ENCODE data around the gene CBFB.
"Not testable (repeated sequence)": the region's sequence is repeated elsewhere in the genome, so short reads cannot be mapped to it uniquely, and the experiment has no call there.

Gene CBFB

DNA sequence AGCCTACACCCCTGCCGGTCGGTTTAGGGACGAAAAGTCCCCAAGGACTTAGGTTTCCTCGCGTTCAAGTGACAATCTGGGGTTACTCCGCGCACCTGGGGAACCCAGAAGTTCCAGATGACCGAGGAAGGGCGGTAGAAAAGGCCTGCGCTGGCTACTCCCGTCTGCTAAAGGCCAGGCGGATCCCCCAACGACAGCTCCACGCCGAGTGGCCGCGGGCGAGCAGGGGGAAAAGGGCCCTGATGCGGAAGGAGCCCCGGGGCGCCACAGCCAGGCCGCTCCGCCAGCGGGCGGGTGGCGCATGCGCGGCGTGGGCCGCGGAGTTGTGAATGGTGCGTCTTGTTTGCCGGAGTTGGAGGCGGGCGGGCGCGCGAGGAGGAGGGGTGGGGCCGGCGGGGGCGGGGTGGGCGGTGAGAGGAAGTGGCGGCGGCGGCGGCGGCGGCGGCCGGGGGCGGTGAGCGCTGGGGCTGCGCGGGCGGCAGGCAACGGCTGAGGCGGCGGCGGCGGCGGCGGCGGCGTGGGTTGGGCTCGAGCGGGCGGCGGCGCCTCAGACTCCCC lies at the start of gene CBFB:
CBFB (plus strand) TSS at position 454 of the 558 bp plus-strand sequence. CDS start 259 bp downstream, outside the sequence.
- peak; percentile 49 for DNase-seq

DNA sequence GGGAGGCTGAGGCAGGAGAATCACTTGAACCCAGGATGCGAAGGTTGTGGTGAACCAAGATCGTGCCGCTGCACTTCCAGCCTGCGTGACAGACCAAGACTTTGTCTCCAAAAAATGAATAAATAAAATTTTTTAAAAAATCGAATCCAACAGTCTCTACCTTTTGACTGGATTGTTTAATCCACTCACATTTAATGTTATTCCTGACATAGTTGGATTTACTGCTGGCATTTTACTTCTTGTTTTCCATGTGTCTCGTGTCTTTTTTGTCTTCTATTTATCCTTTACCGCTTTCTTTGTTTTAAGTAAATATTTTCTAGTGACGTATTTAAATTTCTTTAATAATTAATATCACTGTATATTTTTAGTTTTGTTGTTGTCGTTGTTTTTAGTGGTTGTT lies 45.9 kb upstream of the CBFB start:
- DNase-seq = no peak

DNA sequence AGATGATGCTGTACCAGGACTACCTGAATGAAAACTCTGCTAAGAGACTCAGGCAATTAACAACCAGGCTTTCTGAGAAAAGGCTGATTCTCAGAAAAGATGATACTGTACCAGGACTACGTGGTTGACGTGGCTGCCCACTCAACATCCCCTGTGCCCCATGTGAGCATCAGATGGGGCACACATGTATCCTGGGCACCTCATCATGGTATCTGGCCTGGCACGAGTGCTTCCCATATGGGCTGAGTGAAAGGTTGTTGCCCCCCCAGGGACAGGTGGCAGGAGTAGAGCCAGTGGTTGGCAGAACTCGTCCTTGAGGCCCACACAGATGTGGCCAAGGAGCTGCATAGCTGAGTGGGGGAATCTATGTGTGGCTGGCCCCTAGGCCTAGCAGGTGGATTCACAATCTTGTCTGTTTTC lies 44.0 kb upstream of the CBFB start:
- DNase-seq = no peak

DNA sequence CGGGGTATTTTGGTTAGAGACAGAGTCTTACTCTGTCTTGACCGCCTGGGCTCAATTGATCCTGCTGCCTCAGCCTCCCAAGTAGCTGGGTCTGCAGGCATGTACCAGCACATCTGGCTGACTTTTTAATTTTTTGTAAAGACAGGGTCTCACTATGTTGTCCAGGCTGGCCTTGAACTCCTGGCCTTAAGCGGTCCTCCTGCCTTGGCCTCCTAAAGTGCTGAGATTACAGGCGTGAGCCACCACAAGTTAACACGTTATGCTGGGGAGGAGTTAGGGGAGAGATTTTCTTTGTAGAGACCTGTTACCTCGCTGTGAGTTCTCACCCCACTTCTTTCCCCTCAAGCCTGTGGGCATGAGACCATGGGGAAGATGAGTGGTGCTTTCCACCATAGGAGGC lies 42.4 kb upstream of the CBFB start:
- DNase-seq = no peak

DNA sequence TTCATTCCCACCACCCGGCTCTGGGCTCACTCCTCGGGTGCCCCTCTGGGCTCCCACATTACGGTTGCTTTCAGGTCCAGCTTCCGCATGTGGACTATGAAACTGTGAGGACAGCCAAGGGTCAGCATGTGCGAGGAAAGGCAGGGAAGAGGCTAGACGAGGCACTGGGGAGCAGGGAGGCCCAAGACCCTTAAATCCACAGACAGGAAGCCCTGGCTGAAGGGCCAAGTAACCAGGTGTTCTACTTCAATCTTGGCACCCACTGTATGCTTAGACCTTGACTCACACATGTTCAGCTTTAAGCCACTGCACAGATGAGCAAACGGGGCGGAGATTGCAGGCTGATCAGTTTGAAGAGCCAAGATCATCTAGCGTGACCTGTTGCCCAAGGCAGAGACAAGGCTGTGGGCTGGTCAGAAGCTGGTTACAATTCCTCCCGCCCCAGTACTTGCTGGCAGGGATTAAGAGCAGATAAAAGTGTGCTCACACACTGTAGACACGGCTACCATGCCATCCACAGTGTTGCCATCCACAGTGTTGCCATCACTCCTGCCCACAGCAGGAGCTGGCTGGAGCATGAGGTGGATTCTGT lies 40.7 kb upstream of the CBFB start, which contains the start of gene CES4A:
CES4A (plus strand) TSS at position 393 of the 592 bp plus-strand sequence; CDS start at position 577, 184 bp downstream.
- no peak for DNase-seq

DNA sequence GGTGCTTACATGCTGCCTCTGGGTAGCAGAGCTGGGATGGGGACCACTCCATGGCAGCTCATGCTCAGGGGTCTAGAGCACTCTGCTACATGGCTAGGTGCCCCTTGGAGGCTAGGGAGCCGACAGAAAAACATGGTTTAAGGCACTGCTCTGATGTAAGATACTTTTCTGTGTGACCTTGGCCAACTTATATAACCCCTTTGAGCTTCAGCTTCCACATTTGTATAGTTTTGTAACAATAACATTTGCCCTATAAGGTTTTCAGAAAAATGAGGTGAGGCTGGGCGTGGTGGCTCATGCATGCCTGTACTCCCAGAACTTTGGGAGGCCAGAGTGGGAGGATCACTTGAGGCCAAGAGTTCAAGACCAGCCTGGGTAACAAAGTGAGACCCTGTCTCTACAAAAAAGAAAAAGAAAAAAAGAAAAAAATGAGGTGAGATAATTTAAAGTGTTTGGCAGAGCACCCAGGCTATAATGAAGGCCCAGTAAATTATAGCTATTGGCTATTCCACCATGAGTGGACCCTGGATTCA lies 37.3 kb upstream of the CBFB start:
- DNase-seq = no peak

DNA sequence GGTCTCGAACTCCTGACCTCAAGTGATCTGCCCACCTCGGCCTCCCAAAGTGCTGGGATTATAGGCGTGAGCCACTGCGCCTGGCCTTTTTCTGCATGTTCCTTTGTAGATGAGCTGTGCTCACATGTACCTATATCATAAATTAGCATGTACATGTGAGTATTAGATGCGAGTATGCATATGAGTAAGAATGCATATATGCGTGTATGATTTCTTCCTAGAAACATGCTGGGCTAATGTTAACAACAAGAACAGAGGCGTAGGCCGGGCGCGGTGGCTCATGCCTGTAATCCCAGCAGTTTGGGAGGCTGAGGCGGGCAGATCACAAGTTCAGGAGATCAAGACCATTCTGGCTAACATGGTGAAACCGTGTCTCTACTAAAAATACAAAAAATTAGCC lies 35.4 kb upstream of the CBFB start:
- DNase-seq = not testable (repeated sequence)

DNA sequence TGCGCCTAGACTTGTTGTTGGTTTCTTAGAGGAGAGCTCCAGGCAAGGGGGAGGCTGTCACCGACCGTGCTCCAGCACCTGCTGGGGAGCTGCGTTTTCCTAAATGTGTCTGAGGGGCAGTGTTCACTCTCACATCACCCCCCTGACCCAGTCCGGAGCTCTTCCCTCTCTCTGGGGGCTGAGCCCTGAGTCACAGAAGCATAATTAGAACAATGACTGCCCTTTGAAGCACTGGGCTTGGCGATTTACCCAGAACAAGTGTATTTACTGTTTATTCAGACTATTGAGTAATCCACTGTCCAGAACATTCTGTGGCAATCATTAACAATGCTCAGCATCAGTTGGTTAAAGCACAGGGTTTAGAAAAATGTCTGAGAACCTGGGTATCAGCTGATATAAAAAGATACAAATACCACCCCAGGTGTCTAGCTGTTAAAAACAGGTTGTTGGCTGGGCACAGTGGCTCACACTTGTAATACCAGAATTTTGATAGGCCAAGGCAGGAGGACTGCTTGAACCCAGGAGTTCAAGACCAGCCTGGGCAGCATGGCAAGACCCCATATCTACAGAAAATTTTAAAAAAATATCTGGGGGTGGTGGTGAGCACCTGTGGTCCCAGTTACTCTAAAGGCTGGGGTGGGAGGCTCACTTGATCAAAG lies 32.5 kb upstream of the CBFB start:
- no peak for DNase-seq

DNA sequence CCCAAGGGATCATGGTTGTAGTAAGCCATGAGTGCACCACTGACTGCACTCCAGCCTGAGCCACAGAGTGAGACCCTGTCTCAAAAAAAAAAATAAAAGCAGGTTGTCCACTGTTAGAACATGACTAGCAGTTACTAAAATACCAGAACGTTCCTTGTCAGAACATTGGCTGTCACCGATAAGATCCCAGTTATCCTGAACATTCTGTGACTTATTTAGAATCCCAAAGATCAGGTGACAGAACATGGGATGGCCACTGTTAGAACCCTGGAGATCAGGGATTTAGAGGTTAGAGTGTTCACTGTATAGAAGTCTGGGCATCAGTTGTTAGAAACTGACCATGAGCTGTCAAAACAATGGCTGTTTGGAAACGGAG lies 32.0 kb upstream of the CBFB start:
- no peak for DNase-seq

DNA sequence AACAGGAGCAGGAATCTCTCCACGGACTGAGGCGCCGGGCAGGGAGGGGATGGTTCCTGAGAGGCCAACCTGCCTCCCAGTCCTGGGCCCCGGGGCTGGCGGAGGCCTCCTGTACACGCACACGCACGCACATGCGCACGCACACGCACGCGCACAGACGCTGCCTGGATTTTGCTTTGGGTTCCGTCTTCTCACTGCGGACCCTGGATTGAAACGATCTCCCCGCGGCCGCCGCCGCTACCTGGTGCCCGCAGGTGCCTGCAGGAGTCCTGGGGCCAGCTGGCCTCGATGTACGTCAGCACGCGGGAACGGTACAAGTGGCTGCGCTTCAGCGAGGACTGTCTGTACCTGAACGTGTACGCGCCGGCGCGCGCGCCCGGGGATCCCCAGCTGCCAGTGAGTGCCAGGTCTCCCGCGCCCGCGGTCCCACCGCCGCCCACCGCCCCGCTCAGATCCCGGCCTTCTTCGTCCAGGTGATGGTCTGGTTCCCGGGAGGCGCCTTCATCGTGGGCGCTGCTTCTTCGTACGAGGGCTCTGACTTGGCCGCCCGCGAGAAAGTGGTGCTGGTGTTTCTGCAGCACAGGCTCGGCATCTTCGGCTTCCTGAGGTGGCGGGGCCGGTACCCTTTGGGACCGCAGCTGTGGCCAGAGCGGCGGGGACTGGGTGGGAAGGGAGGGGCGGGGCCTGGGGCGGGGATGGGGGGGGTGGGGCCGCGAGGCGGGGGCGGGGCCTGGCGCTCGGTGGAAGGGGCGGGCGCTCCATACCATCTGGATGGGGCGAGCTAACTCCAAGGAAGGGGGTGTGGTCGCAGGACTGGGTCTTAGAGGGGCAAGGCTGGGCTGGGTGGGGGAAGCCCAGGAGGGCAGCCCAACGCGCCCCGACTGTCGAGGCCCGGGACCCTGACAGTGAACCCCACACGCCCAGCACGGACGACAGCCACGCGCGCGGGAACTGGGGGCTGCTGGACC lies 28.3 kb upstream of the CBFB start:
- DNase-seq = peak; percentile 47

DNA sequence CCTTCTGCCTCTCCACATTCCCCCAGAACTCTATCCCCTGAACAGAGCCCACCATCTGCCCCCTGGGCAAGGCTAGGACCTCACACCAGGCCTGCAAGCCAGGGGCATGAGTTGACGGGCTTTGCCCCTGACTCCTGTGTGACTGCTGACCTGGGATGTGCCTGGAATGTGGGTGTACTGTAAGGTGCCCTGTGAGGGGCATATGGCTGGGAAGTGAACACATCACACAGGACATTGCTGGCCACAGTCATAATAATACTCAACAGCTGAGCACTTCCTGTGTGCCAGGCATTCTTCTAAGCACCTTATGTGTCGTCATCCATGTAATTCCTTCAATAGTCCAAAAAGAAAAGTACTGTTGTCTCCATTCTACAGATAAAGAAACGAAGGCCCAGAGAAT lies 27.2 kb upstream of the CBFB start:
- DNase-seq = no peak

DNA sequence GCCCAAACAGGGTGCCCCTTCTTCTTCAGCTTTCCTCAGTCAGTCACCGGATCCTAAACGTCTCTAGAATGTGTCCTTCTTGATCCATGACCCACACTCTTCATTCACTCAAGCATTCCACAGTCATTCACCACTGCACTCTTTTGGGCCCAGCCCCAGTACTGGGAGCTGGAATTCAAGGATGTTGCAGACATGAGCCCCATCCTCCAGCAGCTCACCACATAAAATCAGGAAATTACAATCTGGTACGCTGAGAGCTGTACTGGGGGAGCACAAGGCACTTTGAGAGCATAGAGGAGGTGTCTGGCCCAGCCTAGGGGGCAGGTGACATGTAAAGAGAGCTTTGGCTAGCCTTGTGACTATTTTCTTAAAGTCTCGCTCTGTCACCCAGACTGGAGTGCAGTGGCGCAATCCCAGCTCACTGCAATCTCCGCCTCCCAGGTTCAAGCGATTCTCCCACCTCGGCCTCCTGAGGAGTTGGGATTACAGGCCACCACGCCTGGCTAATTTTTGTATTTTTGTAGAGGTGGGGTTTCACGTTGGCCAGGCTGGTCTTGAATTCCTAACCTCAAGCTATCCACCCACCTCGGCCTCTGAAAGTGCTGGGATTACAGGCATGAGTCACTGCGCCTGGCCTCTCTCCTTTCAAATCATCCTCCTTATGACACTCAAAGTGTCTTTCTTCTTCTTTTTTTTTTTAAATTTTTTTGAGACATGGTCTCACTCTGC lies 21.9 kb upstream of the CBFB start:
- DNase-seq = no peak

DNA sequence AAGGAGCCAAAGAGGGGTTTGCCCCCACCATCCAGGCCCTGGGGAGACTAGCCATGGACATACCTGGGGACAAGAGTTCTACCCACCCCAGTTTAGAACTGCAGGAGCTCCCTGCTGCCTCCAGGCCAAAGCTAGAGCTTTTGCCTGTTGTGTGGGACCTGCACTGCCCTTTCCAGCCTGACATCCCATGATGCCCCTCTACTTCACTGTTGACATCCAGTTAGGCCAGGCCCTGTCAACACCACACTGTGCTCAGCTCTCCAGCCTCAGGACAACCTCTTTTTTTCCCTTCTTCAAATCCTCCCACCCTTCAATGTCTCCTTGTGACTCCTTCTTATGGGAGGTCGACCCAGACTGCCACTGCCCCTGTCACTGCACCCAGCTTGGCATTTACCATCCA lies 19.8 kb upstream of the CBFB start:
- no peak for DNase-seq

DNA sequence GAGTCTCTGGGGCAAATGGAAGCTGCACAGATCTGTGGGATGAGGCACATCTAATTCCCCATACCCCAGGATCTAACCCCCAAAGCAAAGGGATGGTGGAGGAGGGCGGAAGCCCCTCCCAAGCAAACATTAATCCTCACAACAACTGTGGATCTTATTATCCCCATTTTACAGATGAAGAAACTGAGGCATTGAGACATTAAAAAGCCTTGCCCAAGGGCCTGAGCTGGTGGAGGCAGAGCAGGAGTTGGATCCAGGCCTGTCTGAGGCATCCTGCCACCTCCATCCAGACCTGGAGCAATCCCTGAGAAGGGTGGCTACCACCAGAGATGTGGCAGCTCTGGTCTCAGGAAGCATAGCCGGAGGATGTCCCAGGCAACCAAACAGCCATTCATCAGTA lies 17.7 kb upstream of the CBFB start:
- no peak for DNase-seq

DNA sequence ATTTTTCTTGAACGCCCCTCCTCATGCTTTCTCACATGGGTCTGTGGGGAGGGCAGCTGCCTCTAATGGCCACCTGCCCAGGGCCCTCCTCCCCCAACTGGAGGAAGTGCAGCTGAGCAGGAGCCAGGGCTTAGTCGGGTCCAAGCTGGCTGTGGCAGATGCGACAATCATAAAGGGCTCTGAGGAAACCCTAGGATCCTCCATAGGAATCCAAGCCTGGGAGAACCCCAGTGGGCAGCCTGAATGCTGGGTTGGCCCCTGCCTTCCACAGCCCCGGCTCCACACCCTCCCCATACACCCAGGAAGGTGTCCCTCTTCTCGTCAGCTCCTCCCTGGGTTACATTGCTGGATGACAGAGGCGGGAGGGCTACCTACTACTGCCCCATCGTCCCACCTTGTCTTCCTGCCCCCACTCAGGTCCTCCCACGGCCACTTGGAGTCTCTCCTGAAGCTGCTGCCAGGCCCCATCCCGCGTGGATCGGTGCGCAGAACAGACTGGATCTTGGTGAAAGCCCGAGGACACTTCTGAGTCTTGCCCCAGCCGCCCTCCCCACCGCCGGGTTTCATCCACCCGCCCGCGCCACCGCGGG lies 15.6 kb upstream of the CBFB start:
- no peak for DNase-seq

DNA sequence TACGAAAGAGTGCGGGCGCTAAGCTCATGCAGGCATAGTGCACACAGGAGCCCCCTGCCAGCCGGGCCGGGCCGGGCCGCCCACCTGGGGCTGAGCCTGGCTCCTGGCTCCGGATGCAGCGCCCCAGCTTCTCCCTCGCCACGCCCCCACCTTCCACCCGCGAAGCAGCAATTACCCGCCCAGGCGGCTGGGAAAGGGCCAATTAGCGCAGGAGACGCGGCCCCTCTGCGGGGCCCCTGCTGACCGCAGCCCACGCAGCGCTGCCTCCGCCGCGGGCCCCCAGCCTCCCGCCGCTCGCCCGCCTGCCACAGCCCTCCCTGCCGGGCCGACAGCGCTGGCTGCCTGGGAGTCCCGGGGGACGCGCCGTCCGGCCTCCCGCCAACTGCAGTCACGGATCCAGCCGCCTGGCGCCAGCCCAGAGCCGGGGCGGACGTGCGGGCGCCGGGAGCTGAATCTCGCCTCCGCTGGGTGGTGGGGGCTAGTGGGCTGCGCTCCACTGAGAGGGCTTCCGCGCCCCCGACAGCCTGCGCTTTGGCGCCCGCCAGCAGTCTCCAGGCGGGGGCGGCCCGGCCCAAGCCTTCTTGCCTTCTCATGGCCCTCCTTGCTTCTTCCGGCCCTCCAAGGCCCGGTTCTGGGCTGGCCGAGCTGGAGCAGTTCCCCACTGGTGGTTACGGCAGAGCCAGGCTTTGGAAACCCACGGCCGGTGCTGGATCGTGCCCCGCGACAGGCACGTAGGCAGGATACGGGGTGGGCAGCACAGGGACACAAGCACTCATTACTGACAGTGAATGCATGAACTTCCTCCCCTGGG lies 14.9 kb upstream of the CBFB start:
- DNase-seq = peak; percentile 17

DNA sequence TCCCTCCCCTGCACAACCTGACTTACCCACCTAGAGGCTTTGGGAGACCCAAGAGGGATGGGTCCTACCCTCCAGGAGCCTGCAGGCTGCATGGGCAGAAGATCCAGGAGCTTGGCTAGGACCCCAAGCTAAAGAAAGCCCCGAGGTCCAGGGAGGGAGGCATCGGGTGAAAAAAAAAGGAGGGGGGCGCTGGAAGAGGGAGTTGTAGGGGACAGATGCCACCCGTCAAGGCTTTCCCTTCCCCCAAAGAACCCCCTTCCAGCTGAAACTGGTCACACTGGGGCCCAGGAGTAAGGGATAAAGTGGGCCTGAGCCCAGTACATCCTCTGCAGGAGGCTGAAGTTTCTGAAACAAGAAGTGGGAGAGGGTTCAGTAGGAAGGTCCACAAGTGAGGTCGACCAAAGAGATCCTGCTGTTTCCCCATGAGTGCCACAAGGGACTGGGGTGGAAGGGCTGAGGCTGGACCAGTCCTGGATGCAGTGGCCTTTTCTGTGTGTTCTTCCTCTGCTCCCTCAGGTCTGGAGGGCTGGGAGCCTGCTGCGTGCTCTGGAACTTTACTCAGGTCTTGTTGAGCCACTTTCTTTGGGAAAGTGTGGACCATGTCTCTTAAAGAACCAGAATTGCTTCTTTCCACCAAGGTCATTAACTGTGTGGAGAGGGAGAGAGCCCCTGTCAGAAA lies 14.2 kb upstream of the CBFB start:
- no peak for DNase-seq

DNA sequence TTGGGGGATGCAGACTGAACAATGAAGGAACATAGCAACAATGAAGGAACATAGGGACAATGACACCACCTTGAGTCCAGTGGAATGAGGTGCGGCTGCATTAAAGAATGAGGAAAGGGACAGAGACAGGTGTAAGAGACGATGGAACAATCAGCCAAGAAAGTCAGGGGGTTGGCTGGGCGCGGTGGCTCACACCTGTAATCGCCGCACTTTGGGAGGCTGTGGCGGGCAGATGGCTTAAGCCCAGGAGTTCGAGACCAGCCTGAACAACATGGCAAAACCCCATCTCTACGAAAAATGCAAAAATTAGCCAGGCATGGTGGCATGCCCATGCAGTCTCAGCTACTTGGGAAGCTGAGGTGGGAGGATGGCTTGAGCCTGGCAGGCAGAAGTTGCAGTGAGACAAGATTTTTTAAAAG lies 13.6 kb upstream of the CBFB start:
- no peak for DNase-seq

DNA sequence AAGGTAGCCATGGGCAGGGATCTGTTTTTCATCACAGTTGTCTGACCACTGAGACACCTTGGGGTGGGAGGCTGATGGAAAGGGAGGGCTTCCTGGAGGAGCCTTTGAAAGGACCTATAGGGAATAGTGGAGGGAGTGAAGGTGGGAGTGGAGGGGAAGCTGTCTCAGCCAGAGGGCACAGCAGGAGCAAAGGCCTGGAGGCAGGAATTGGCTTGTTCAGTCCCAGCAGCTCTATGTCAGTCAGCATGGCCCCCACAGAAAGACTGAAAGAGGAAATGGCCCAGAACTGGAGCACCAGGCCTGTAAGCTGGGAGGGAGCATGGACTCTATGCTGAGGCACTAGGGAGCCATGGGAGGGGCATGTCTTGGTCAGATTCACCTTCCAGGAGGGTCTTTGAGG lies 12.8 kb upstream of the CBFB start:
- DNase-seq = no peak

DNA sequence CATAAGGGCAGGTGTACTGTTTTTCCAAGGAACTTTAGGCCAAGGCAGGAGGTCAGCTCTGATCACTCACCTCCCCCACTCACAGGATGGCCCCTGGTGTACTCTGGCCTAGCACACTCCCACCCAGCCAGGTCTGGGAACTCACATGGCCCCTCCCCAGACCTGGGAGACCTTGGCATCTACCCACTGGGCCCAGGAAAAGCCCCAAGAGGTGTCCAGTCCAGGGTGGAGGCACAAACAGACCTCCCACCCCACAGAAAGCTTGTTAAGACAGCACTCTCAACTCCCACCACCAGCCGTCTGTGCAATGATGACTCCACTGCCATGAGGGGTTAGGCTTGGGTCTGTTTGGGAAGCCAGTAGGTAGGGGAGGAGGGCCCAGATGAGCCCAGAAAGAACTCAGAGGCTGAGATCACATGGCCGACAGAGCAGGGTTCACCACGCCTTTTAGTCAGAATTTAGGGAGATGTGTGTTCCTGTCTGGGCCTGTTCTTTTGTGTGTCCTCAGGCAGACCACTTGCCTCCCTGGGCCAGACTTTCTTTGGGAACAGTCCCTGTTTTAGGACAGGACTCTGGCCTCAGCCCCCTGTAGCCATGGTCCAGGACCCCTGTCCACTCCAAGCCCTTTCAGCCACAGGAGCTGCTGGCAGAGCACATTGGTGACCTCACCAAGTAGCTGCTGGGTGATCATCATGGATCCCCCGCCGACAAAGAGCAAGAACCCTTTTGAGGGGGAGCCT lies 12.1 kb upstream of the CBFB start:
- no peak for DNase-seq
